Measurements from ENCODE around the gene GADD45A. TPM values are rescaled to one million over a fixed set of nuclear protein-coding genes. Genes with fewer than 3 reads are reported as not detected.
A peak's percentile ranks its signal among the peaks of the same experiment; 100 is the strongest.

Gene GADD45A
- total RNA-seq, 1 donor from 2014 or later, result 162 TPM

DNA sequence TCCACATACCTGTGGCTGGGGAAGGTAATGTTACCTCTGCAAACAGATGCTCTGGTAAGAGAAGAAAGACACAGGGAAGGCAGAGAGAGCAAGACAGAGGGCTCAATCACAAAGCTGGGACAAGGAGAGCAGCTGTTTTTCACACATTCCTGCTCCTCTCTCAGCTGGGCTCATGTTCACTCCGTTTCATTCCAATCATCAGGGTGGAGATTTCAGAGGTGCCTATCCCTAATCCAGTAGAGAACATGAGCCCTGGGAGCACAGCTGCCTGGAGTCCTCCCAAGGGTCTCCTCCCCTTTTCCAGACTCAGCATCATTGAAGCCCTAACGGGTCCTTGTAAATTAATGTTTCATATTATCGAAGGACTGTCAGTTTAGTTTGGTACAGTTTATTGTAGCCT, 19.4 kb downstream of the GADD45A start:
- Mint-ChIP-seq H3K9me3 (ENCODE audit: unreplicated experiment) (no peaks in the 10 kb centered on the region), H3K4me3 (ENCODE audit: unreplicated experiment) (no peak overlapping the region), H3K27me3 (ENCODE audit: low read depth, unreplicated experiment) (no peaks in the 10 kb centered on the region), H3K27ac (ENCODE audit: unreplicated experiment) (peak overlapping the region; percentile 3), H3K36me3 (ENCODE audit: low read depth, unreplicated experiment) (peaks cover 19% of the 10 kb centered on the region), H3K4me1 (ENCODE audit: low read depth, unreplicated experiment) (peaks cover 48% of the 10 kb centered on the region)
- TF ChIP-seq EZH2 (IDR thresholded peaks at IDR 0.05; ENCODE audit: insufficient read depth, low read length), result no peak
- TF ChIP-seq, protein P1, sequence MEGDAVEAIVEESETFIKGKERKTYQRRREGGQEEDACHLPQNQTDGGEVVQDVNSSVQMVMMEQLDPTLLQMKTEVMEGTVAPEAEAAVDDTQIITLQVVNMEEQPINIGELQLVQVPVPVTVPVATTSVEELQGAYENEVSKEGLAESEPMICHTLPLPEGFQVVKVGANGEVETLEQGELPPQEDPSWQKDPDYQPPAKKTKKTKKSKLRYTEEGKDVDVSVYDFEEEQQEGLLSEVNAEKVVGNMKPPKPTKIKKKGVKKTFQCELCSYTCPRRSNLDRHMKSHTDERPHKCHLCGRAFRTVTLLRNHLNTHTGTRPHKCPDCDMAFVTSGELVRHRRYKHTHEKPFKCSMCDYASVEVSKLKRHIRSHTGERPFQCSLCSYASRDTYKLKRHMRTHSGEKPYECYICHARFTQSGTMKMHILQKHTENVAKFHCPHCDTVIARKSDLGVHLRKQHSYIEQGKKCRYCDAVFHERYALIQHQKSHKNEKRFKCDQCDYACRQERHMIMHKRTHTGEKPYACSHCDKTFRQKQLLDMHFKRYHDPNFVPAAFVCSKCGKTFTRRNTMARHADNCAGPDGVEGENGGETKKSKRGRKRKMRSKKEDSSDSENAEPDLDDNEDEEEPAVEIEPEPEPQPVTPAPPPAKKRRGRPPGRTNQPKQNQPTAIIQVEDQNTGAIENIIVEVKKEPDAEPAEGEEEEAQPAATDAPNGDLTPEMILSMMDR (IDR thresholded peaks at IDR 0.05; ENCODE audit: insufficient read depth, low read depth, low read length), result no peak
- Histone ChIP-seq H2AFZ (ENCODE audit: low read depth, low read length) (no peak overlapping the region), H3K4me2 (ENCODE audit: low read length) (no peak overlapping the region), H3K4me3 (ENCODE audit: insufficient read depth, low read depth, low read length) (no peak overlapping the region), H3K36me3 (ENCODE audit: insufficient read depth, low read length) (peaks cover 26% of the 10 kb centered on the region), H3K4me1 (ENCODE audit: insufficient read depth, low read length) (peaks cover 29% of the 10 kb centered on the region), H3K27ac (ENCODE audit: low read depth, low read length) (no peak overlapping the region), H3K9me3 (ENCODE audit: insufficient read depth, low read depth, low read length) (no peaks in the 10 kb centered on the region), H3K79me2 (ENCODE audit: insufficient read depth, low read length) (peaks cover 17% of the 10 kb centered on the region), H3K27me3 (ENCODE audit: insufficient read depth, low read length) (no peaks in the 10 kb centered on the region), H3K9ac (ENCODE audit: low read length) (no peak overlapping the region), H4K20me1 (ENCODE audit: insufficient read depth, low read length) (peaks cover 23% of the 10 kb centered on the region)
- FAIRE-seq, result no peak
- no peak for DNase-seq (ENCODE audit: low read depth)

DNA sequence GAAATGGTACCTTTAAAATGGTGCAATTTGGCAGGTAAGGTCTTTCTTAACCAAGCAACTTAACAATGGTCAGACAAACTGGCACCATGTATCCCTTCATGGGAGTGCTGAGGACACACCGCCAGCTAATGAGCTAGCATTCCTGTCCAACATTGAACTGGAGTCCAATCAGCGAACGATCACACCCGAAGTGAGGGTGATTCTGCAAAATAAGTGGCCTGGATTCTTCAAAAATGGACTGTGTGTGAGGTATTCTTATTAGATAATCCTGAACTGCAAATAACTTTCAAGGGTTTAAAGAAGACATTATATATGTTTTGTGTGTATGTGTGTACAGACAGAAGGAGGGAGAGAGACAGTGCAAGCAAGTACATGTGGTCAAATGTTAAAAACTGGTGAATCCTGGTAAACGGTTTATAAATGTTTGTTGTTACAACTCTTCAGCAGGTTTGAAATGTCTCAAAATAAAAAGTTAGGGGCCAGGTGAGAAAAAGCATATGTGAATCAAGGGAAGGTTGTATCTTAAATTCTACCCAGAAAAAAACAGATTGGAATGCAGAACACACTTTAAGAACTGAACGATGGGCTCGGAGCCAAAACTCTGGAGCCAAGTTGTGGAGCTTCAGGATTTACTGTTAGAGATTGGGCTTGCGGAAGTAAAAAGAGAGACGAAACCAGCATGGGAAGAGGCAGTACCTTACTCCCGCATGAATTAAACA, 20.9 kb downstream of the GADD45A start:
- DNase-seq (ENCODE audit: low read depth), result no peak
- H3K36me3 ChIP-seq (ENCODE audit: insufficient read depth, low read length), result peaks cover 24% of the 10 kb centered on the region
- peaks cover 18% of the 10 kb centered on the region for H4K20me1 ChIP-seq (ENCODE audit: insufficient read depth, low read length)
- Mint-ChIP-seq H3K9me3 (ENCODE audit: unreplicated experiment) (no peaks in the 10 kb centered on the region), H3K27ac (ENCODE audit: unreplicated experiment) (peak overlapping the region; percentile 44), H3K4me3 (ENCODE audit: unreplicated experiment) (no peak overlapping the region), H3K36me3 (ENCODE audit: low read depth, unreplicated experiment) (peaks cover 19% of the 10 kb centered on the region), H3K4me1 (ENCODE audit: low read depth, unreplicated experiment) (peaks cover 46% of the 10 kb centered on the region), H3K27me3 (ENCODE audit: low read depth, unreplicated experiment) (no peaks in the 10 kb centered on the region)
- no peak for FAIRE-seq
- H3K4me1 ChIP-seq (ENCODE audit: insufficient read depth, low read length), result peaks cover 32% of the 10 kb centered on the region
- H3K4me3 ChIP-seq (ENCODE audit: insufficient read depth, low read depth, low read length), result no peak overlapping the region
- no peak overlapping the region for H3K9ac ChIP-seq (ENCODE audit: low read length)
- no peak overlapping the region for H2AFZ ChIP-seq (ENCODE audit: low read depth, low read length)
- no peak for TF ChIP-seq EZH2 (IDR thresholded peaks at IDR 0.05; ENCODE audit: insufficient read depth, low read length)
- TF ChIP-seq, protein P1 (IDR thresholded peaks at IDR 0.05; ENCODE audit: insufficient read depth, low read depth, low read length), result no peak
- H3K27ac ChIP-seq (ENCODE audit: low read depth, low read length), result no peak overlapping the region
- peaks cover 20% of the 10 kb centered on the region for H3K79me2 ChIP-seq (ENCODE audit: insufficient read depth, low read length)
- no peaks in the 10 kb centered on the region for H3K9me3 ChIP-seq (ENCODE audit: insufficient read depth, low read depth, low read length)
- no peaks in the 10 kb centered on the region for H3K27me3 ChIP-seq (ENCODE audit: insufficient read depth, low read length)
- no peak overlapping the region for H3K4me2 ChIP-seq (ENCODE audit: low read length)

DNA sequence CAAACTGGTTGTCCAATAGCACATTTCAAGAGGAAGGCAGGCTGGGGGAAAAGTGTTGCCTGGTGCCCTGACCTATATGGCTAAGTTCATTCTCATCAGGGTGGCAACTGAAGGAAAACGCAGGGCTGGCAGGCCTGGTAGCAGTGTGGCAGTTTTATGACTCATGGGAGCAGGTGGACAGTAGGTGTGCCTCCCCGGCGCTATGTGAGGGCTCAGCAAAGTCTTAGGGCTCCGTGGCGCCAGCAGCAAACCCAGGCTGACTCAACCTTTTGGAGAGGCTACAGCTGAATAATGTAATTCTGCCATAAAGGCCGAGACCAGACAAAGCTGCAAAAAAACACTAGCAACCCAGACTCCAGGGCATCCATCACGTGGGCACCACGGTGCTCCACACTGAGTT, 23.6 kb downstream of the GADD45A start:
- Mint-ChIP-seq H3K9me3 (ENCODE audit: unreplicated experiment) (no peaks in the 10 kb centered on the region), H3K36me3 (ENCODE audit: low read depth, unreplicated experiment) (peaks cover 19% of the 10 kb centered on the region), H3K27ac (ENCODE audit: unreplicated experiment) (no peak overlapping the region), H3K4me1 (ENCODE audit: low read depth, unreplicated experiment) (peaks cover 59% of the 10 kb centered on the region), H3K27me3 (ENCODE audit: low read depth, unreplicated experiment) (no peaks in the 10 kb centered on the region), H3K4me3 (ENCODE audit: unreplicated experiment) (no peak overlapping the region)
- H3K79me2 ChIP-seq (ENCODE audit: insufficient read depth, low read length), result peaks cover 42% of the 10 kb centered on the region
- no peak overlapping the region for H3K27ac ChIP-seq (ENCODE audit: low read depth, low read length)
- no peaks in the 10 kb centered on the region for H3K9me3 ChIP-seq (ENCODE audit: insufficient read depth, low read depth, low read length)
- no peak overlapping the region for H3K9ac ChIP-seq (ENCODE audit: low read length)
- no peaks in the 10 kb centered on the region for H3K27me3 ChIP-seq (ENCODE audit: insufficient read depth, low read length)
- peaks cover 22% of the 10 kb centered on the region for H3K36me3 ChIP-seq (ENCODE audit: insufficient read depth, low read length)
- FAIRE-seq (no peak), DNase-seq (ENCODE audit: low read depth) (no peak)
- no peak overlapping the region for H3K4me2 ChIP-seq (ENCODE audit: low read length)
- no peak overlapping the region for H2AFZ ChIP-seq (ENCODE audit: low read depth, low read length)
- TF ChIP-seq, protein P1 (IDR thresholded peaks at IDR 0.05; ENCODE audit: insufficient read depth, low read depth, low read length), result no peak
- TF ChIP-seq EZH2 (IDR thresholded peaks at IDR 0.05; ENCODE audit: insufficient read depth, low read length), result no peak
- peaks cover 43% of the 10 kb centered on the region for H3K4me1 ChIP-seq (ENCODE audit: insufficient read depth, low read length)
- peaks cover 24% of the 10 kb centered on the region for H4K20me1 ChIP-seq (ENCODE audit: insufficient read depth, low read length)
- H3K4me3 ChIP-seq (ENCODE audit: insufficient read depth, low read depth, low read length), result no peak overlapping the region
